ENCODE measurements around the gene NFYC.
A peak's percentile ranks its signal among the peaks of the same experiment; 100 is the strongest.

NFYC gene

GRCh38 chr1:40691538-40692428, at the start of gene NFYC:
NFYC (plus strand) TSS chr1:40691704; CDS start chr1:40738844, 47,140 bp downstream.
- peak; percentile 99 for DNase-seq

GRCh38 chr1:40645118-40645680, 46.3 kb upstream of the NFYC start:
- no peak for DNase-seq

GRCh38 chr1:40646315-40646714, 45.2 kb upstream of the NFYC start:
- peak; percentile 53 for DNase-seq

- no peak for DNase-seq
Measured at GRCh38 chr1:40648200-40648599, 43.3 kb upstream of the NFYC start.

GRCh38 chr1:40648928-40649591, 42.4 kb upstream of the NFYC start:
- DNase-seq: no peak

- no peak for DNase-seq
Measured at GRCh38 chr1:40649592-40649930, 41.9 kb upstream of the NFYC start.

GRCh38 chr1:40650075-40650474, 41.4 kb upstream of the NFYC start:
- DNase-seq: peak; percentile 15

GRCh38 chr1:40651138-40651857, 40.2 kb upstream of the NFYC start:
- peak; percentile 7 for DNase-seq

GRCh38 chr1:40652468-40652867, 39.0 kb upstream of the NFYC start:
- no peak for DNase-seq

GRCh38 chr1:40652979-40653378, 38.5 kb upstream of the NFYC start:
- no peak for DNase-seq

- DNase-seq: no peak
Measured at GRCh38 chr1:40653851-40654537, 37.5 kb upstream of the NFYC start.

GRCh38 chr1:40657046-40657445, 34.5 kb upstream of the NFYC start:
- no peak for DNase-seq

- no peak for DNase-seq
Measured at GRCh38 chr1:40658751-40659648, 32.5 kb upstream of the NFYC start.

- DNase-seq: no peak
Measured at GRCh38 chr1:40659649-40659947, 31.9 kb upstream of the NFYC start.

GRCh38 chr1:40661678-40662077, 29.8 kb upstream of the NFYC start:
- DNase-seq: no peak

- no peak for DNase-seq
Measured at GRCh38 chr1:40662151-40662550, 29.4 kb upstream of the NFYC start.

GRCh38 chr1:40662864-40663263, 28.6 kb upstream of the NFYC start:
- DNase-seq: no peak

- no peak for DNase-seq
Measured at GRCh38 chr1:40663324-40664166, 28.0 kb upstream of the NFYC start.

- no peak for DNase-seq
Measured at GRCh38 chr1:40664167-40664537, 27.4 kb upstream of the NFYC start.

GRCh38 chr1:40664791-40665190, 26.7 kb upstream of the NFYC start:
- no peak for DNase-seq
